ENCODE results near the gene OR4D9.
A peak's percentile ranks its signal among the peaks of the same experiment; 100 is the strongest.
"Not testable (repeated sequence)": the region's sequence is repeated elsewhere in the genome, so short reads cannot be mapped to it uniquely, and the experiment has no call there.

The OR4D9 gene

GRCh38 chr11:59510941-59511589 is at the start of gene OR4D9:
OR4D9 (plus strand) TSS chr11:59511539; CDS start chr11:59514913, 3,374 bp downstream.
- peak; percentile 82 for DNase-seq

DNA sequence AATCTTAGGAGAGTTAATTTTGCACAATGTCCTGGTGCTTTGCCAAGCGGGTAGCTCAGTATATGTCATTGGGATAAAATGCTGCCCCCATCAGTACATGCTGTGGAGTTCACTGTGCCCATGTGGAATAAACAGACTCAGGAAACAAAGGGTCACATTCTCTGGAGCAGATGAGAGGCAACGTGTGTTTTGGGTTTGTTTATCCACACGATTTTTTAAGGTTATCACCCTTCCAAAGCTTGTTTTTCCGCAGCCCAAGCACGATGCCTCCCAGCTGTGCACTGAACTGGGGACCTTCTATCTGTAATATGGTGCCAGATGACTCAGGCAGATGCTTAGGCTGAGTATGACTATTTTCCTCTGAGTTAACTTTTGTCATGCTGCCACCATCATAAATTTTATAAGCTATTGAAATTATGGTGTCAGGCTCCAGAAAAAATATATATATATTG is 48.1 kb upstream of the OR4D9 start:
- DNase-seq: no peak

GRCh38 chr11:59473015-59473414 is 38.3 kb upstream of the OR4D9 start, which contains the start of gene OR4D10:
OR4D10 (plus strand) TSS chr11:59473315; CDS start chr11:59477430, 4,115 bp downstream.
- no peak for DNase-seq

DNA sequence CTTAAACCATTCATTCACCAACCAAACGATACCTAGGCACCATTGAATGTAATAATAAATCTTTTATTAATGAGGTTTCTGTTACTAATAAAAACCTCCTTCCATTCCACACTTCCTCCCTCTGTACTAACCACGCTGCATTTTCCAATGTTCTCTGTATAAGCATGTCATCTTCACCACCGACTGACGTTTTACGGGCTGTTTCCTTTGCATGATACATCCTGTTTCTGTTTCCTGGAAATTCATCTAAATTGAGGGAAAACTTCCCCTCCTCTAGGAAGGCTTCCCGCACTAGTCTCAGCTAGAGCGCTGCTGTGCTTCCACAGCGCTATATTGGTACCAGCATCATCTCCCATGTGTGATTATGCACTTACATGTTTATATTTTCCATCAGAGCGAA is 36.2 kb upstream of the OR4D9 start:
- no peak for DNase-seq

DNA sequence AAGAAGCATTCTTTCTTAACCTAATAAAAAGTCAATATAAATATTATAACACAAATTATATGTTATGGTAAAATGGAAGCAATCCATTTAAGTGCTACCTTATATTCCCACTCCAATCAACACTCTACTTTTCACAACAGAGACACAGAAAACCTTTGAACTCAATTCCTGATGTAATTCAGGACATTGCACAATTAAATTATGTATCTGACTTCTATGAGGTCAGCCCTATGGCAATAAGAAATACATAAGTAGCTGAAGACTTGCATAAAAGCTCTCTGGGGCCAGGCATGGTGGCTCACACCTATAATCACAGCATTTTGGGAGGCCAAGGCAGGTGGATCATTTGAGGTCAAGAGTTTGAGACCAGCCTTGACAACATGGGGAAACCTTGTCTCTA is 31.4 kb upstream of the OR4D9 start:
- DNase-seq: no peak

DNA sequence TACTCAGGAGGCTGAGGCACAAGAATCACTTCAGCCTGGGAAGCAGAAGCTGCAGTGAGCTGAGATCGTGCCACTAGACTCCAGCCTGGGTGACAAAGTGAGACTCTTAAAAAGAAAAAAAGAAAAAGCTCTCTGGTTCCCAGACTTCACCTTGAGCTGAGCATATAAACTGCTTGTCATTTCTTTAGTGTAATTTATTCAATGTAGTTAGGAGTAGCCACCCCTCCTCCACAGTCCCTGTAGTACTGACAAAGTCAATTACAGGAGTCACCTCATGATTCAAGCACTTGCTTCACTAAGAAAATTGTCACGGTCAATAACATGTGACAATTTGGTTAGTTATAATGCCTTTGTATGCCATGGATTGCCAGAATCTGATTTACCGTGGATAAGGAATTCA is 31.0 kb upstream of the OR4D9 start:
- no peak for DNase-seq

DNA sequence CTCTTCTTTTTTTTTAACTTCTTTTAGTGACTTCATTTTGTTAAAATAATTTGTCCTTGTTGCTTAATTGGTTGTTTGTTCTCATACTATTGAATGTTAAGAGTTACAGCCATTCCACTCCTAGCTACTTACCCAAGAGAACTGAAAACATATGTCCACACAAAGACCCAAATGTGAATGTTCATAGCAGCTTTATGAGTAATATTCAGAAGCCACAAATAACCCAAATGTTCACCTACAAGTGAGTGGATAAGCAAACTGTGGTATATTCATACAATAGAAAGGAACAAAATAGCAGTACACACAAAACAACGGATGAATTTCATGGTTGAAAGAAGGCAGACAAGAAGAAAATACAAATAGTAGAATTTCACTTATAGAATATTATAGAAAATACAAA is 9.4 kb upstream of the OR4D9 start:
- DNase-seq: no peak

GRCh38 chr11:59503276-59503675 is 8.1 kb upstream of the OR4D9 start, which contains the start of gene OR4D11:
OR4D11 (plus strand) TSS chr11:59503576; CDS start chr11:59503576, 0 bp downstream.
- DNase-seq: no peak

DNA sequence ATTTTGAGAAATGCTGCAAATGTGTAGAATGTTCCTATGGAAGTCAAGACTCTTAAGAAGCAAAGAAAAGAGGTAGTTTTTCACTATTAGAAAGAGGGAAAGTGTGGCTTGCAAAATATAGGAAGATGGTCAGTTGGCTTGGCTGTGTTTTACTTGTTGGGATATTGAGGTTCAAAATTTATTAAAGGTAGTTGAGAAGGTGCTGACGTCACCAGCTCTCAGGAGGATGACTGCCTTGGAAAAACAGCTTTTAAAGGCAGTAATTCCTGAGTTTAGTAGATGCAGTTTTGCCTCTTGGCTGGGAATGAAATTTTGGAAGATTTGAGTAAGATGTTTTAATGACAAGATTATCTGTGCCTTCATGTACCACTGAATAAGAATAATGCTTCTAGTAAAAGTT is 336 bp downstream of the OR4D9 start:
- no peak for DNase-seq

GRCh38 chr11:59520139-59520538 is 8.8 kb downstream of the OR4D9 start:
- not testable (repeated sequence) for DNase-seq

GRCh38 chr11:59520741-59521140 is 9.4 kb downstream of the OR4D9 start:
- no peak for DNase-seq

DNA sequence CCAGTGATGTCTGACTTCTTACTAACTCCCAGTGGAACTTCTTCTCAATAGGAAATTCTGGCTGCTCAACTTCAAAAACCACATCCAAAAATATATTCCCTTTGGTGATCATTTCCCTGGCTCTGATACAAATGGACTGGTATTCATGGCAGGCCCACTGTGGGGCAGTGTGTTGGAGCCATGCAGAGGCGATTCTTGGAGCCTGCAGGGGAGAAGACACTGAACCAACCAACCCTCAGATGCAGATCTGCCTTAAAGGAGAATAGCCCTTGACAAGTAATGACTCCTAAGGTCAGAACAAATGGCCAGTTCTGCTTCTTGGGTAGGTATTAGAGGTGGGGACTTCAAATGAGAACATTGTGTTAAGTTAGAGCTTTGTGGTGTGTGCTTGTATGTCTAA is 12.2 kb downstream of the OR4D9 start:
- no peak for DNase-seq

- DNase-seq: no peak
Measured at GRCh38 chr11:59528711-59529110, 17.4 kb downstream of the OR4D9 start.

DNA sequence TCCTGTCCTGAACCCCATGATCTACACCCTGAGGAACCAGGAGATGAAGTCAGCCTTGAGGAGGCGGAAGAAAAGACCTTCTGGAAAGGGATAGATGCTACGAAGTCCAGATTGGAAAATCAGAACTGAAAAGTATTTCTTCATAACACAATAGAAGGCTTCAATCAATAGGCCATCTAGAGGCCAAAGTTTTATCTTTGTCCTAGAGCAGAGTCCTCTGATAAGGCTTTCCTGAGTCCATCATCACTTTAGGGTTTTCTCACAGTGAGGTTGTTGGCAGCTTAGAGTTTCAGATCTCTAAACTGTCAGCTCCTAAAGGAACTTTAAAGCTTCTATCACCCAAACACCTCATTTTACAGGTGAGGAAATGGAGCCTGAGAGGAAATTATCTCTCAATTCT is 21.3 kb downstream of the OR4D9 start:
- no peak for DNase-seq

DNA sequence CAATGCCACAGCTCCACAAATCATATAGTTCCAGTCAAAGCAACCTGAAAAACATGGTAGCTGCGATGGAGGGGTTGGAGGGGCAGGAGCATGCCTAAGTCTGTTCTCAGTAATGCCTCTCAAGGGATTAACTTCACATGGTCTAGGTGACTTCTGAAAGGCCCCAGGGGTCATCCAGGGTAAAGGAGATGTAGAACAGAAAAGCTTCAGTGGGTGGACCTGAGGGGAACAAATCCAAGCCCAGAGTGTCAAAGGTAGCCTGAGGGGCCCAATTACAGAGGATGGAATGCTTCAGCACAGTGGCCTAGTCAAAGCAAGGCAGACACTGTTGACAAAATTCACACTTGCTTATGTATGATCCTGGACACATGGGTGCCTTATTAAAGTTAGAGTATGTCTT is 23.3 kb downstream of the OR4D9 start:
- no peak for DNase-seq

GRCh38 chr11:59542142-59542810 is 30.9 kb downstream of the OR4D9 start:
- DNase-seq: no peak

GRCh38 chr11:59543713-59544112 is 32.4 kb downstream of the OR4D9 start:
- DNase-seq: not testable (repeated sequence)

- DNase-seq: no peak
Measured at GRCh38 chr11:59544869-59545178, 33.5 kb downstream of the OR4D9 start.

DNA sequence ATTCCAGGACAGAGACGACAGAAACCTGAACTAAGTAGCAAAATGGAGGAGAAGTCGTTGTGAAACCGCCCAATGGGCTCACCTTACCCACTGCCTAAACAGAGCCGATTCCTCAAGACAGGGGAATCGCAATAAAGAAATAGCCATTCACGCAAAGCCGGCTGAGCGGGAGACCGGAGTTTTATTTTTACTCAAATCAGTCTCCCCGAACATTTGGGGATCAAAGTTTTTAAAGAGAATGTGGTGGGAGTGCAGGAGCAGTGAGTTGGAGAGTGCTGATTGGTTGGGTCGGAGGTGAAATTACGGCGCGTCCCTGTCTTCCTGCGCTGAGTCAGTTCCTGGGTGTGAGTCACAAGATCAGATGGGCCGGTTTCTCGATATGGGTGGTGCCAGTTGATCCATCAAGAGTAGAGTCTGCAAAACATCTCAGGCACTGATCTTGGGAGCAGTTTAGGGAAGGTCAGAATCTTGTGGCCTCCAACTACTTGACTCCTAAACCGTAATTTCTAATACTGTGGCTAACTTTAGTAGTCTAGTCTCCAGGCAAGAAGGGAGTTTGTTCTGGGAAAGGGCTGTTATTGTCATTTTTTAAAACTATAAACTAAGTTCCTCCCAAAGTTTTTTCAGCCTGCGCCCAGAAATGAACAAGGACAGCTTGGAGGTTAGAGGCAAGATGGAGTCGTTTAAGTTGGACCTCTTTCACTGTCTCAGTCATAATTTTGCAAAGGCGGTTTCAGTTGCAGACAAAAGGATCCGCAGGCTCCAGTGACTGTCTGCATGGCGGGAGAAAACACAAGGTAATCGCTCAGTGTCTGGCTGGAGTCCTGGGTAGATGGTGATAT is 34.1 kb downstream of the OR4D9 start:
- no peak for DNase-seq

DNA sequence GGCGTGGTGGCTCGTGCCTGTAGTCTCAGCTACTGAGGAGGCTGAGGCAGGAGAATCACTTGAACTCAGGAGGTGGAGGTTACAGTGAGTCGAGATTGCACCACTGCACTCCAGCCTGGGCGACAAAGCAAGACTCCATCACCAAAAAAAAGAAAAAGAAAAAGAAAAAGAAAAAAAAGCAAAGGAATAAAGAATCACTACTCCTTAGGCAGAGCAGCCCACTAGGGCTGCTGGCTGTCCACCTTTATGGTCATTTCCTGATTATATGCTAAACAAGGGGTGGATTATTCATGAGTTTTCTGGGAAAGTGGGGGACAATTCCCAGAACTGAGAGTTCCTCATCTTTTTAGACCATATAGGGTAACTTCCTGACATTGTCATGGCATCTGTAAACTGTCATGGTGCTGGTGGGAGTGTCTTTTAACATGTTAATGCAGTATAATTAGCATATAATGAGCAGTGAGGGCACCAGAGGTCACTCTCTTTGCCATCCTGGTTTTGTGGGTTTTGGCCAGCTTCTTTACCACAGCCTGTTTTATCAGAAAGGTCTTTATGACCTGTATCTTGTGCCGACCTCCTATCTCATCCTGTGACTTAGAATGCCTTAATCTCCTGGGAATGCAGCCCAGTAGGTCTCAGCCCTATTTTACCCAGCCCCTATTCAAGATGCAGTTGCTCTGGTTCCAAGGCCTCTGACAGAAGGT is 36.4 kb downstream of the OR4D9 start:
- DNase-seq: not testable (repeated sequence)

DNA sequence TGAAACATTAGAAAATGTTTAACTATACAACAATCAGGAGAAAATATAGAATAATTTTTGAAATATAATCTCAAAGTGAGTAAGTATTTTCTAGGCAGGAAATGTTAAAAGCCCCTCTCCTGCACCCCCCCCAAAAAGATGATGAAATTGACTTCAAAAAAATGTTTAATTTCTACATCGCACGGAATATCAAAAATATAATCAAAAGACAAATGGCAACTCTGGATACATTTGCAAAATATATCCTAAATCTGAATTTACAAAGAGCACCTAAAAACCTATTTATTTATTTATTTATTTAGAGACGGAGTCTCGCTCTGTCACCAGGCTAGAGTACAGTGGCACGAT is 36.9 kb downstream of the OR4D9 start:
- no peak for DNase-seq

DNA sequence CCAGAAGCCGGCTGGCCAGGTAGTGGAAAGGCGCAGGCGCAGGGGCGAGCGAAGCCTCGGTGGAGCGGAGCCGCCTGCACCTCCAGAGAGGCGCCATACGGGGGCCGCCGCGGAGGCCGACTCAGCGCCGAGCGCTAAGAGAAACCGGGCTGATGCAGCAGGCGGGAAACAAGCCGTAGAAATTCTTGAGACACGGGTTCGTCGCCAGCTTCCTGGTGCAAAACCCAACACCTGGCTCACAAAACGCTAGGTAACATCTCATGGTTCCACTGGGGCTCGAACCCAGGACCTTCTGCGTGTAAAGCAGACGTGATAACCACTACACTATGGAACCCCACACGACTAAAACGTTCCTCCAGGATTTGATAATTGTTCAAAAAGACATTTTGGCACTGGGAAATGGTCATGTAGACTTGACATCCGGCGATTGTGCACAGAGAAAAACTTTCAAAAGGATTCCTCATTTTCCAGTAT is 39.1 kb downstream of the OR4D9 start:
- DNase-seq: no peak

Measured in GDM1 (cell line).